D721Med (cell line): ENCODE measurements around the gene PDE4B.
A peak's percentile ranks its signal among the peaks of the same experiment; 100 is the strongest.
"Not testable (repeated sequence)": the region's sequence is repeated elsewhere in the genome, so short reads cannot be mapped to it uniquely, and the experiment has no call there.

Experiments used
- DNase-seq: peaks from one replicate; pipeline ENCODE4 v3.0.0; 2011; ENCODE audit warnings: low spot score; ENCODE audit not compliant: insufficient read length
- FAIRE-seq: peaks from 2 replicates; lab custom pipeline; 2011; peaks lifted over from hg19 to GRCh38; lab: Jason Lieb, UNC
- CTCF ChIP-seq: IDR thresholded peaks from 2 replicates; pipeline ENCODE4 v1.5.1; 2012; ENCODE audit warnings: mild to moderate bottlenecking, control low read depth; ENCODE audit not compliant: insufficient read depth; ENCODE audit errors: missing control alignments

PDE4B gene

GRCh38 chr1:66399888-66400529 lies 607.3 kb downstream of the PDE4B start:
- peak; percentile 84 for FAIRE-seq

GRCh38 chr1:66400660-66401059 lies 608.0 kb downstream of the PDE4B start:
- no peak for FAIRE-seq
- DNase-seq = no peak

More at GRCh38 chr1:66399888-66400529, 607.3 kb downstream of the PDE4B start:
- no peak for DNase-seq
- no peak for TF ChIP-seq CTCF

DNA sequence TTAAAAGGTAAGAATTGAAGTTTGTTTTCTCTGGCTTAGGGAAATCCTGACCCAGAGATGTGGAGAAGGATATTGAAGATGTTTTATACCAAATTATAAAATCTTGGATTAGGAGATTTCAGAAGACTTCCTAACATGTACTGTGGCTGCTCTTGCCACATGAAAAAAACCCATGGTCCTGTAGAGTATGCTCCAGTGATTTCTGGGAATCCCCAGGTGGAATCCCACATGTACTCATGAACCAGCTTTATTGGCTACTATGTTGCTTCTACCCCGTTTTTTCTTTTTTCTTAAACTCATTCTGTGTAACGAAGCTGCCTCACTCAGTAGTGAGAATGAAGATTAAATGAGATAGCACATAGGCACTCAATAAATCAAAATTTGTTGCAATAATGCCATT lies 608.5 kb downstream of the PDE4B start:
- TF ChIP-seq CTCF = no peak
- DNase-seq (no peak), FAIRE-seq (no peak)

More at GRCh38 chr1:66400660-66401059, 608.0 kb downstream of the PDE4B start:
- TF ChIP-seq CTCF = no peak

GRCh38 chr1:66402194-66402593 lies 609.5 kb downstream of the PDE4B start:
- FAIRE-seq = no peak
- no peak for TF ChIP-seq CTCF
- no peak for DNase-seq

- DNase-seq (no peak), FAIRE-seq (peak; percentile 88)
- TF ChIP-seq CTCF = peak; percentile 14
Measured at GRCh38 chr1:66403007-66403731, 610.5 kb downstream of the PDE4B start.

DNA sequence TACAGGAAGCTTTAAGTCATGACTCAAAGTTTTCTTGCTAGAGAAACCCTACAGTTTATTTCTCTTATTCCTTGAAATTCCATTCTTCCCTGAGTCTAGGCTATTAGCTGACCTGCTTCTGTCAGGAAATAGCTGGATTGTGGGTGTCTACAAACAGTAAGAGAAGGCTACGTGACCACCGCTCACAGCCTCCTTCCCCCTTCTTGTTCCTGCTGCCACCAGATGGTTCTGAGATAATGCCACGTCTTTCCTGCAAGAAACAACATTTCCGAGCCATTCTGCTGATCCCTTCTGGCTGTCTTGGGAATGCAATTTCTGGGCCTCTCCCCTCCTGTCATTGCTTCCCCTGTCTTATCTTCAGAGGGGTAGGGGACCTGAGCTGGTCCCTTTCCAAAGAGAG lies 612.4 kb downstream of the PDE4B start:
- FAIRE-seq (no peak), DNase-seq (no peak)
- TF ChIP-seq CTCF = no peak

- DNase-seq, FAIRE-seq: not testable (repeated sequence)
Measured at GRCh38 chr1:66411449-66411848, 618.8 kb downstream of the PDE4B start.
